H9 (cell line): Measurements from ENCODE around the gene LIN7C. TPM values are rescaled to one million over a fixed set of nuclear protein-coding genes. Genes with fewer than 3 reads are reported as not detected.

Experiments used
- DNase-seq: peaks from one replicate; pipeline ENCODE4 v3.0.0-alpha.2; 2017
- H2AFZ ChIP-seq: one replicate; pipeline ENCODE4 v1.6.1; 2013; ENCODE audit warnings: mild to moderate bottlenecking, low read length, control low read depth, moderate library complexity
- H2AK5ac ChIP-seq: 2 replicates; pipeline ENCODE4 v1.6.1; 2013; ENCODE audit warnings: low read length, control low read depth, mixed read lengths; ENCODE audit not compliant: insufficient read length
- H2BK120ac ChIP-seq: one replicate; pipeline ENCODE4 v1.6.1; 2013; ENCODE audit warnings: low read depth, mild to moderate bottlenecking, low read length, control low read depth, inconsistent platforms; ENCODE audit not compliant: poor library complexity, severe bottlenecking
- H2BK12ac ChIP-seq: 2 replicates; pipeline ENCODE4 v1.6.1; 2013; ENCODE audit warnings: low read length, control low read depth, mixed read lengths, low read depth; ENCODE audit not compliant: insufficient read length
- H2BK15ac ChIP-seq: 2 replicates; pipeline ENCODE4 v1.6.1; 2013; ENCODE audit warnings: low read depth, low read length, control low read depth
- H2BK20ac ChIP-seq: one replicate; pipeline ENCODE4 v1.6.1; 2013; ENCODE audit warnings: low read depth, mild to moderate bottlenecking, low read length, control low read depth, inconsistent platforms; ENCODE audit not compliant: poor library complexity, severe bottlenecking
- H2BK5ac ChIP-seq: 2 replicates; pipeline ENCODE4 v1.6.1; 2013; ENCODE audit warnings: low read length, control low read depth, mixed read lengths; ENCODE audit not compliant: insufficient read length
- H3K14ac ChIP-seq: 2 replicates; pipeline ENCODE4 v1.6.1; 2013; ENCODE audit warnings: low read length, control low read depth; ENCODE audit not compliant: insufficient read depth
- H3K18ac ChIP-seq: 2 replicates; pipeline ENCODE4 v1.6.1; 2013; ENCODE audit warnings: low read depth, mild to moderate bottlenecking, mixed read lengths, low read length, control low read depth; ENCODE audit not compliant: insufficient read length
- H3K23ac ChIP-seq: 2 replicates; pipeline ENCODE4 v1.6.1; 2013; ENCODE audit warnings: low read length, control low read depth, mixed read lengths, low read depth; ENCODE audit not compliant: insufficient read length
- H3K23me2 ChIP-seq: 2 replicates; pipeline ENCODE4 v1.6.1; 2013; ENCODE audit warnings: low read depth, mild to moderate bottlenecking, mixed read lengths, low read length, control low read depth; ENCODE audit not compliant: insufficient read length, poor library complexity, severe bottlenecking
- H3K27ac ChIP-seq: 2 replicates; pipeline ENCODE4 v1.5.1; 2013; ENCODE audit warnings: low read length, control low read depth, mixed read lengths, low read depth; ENCODE audit not compliant: insufficient read length
- H3K27me3 ChIP-seq: 2 replicates; pipeline ENCODE4 v1.6.1; 2013; ENCODE audit warnings: low read length, control low read depth, inconsistent platforms; ENCODE audit not compliant: insufficient read depth
- H3K4ac ChIP-seq: 2 replicates; pipeline ENCODE4 v1.6.1; 2013; ENCODE audit warnings: low read depth, mild to moderate bottlenecking, control low read depth, inconsistent platforms, low read length, moderate library complexity
- H3K4me1 ChIP-seq: 2 replicates; pipeline ENCODE4 v1.6.1; 2013; ENCODE audit warnings: low read length, control low read depth, inconsistent platforms; ENCODE audit not compliant: insufficient read depth
- H3K4me2 ChIP-seq: 2 replicates; pipeline ENCODE4 v1.6.1; 2013; ENCODE audit warnings: low read length, control low read depth, mixed read lengths; ENCODE audit not compliant: insufficient read length, insufficient read depth
- H3K56ac ChIP-seq: 2 replicates; pipeline ENCODE4 v1.6.1; 2013; ENCODE audit warnings: low read depth, mild to moderate bottlenecking, mixed read lengths, low read length, control low read depth; ENCODE audit not compliant: insufficient read length
- H3K79me1 ChIP-seq: 2 replicates; pipeline ENCODE4 v1.6.1; 2013; ENCODE audit warnings: low read depth, mild to moderate bottlenecking, moderate library complexity, low read length, control low read depth, inconsistent platforms; ENCODE audit not compliant: insufficient read depth, poor library complexity, severe bottlenecking
- H3K79me2 ChIP-seq: 2 replicates; pipeline ENCODE4 v1.6.1; 2013; ENCODE audit warnings: low read length, control low read depth, inconsistent platforms; ENCODE audit not compliant: insufficient read depth
- H3K9ac ChIP-seq: 2 replicates; pipeline ENCODE4 v1.6.1; 2013; ENCODE audit warnings: low read length, control low read depth, mixed read lengths; ENCODE audit not compliant: insufficient read length; ENCODE audit errors: extremely low read depth
- H3K9me3 ChIP-seq: one replicate; pipeline ENCODE4 v1.6.1; 2013; ENCODE audit warnings: low read depth, low read length, inconsistent platforms; ENCODE audit not compliant: control insufficient read depth
- H3T11ph ChIP-seq: one replicate; pipeline ENCODE4 v1.6.1; 2013; ENCODE audit warnings: mild to moderate bottlenecking, low read length, control low read depth, inconsistent platforms
- H4K20me1 ChIP-seq: one replicate; pipeline ENCODE4 v1.6.1; 2013; ENCODE audit not compliant: control insufficient read depth, insufficient read length, insufficient read depth
- H4K5ac ChIP-seq: 2 replicates; pipeline ENCODE4 v1.6.1; 2013; ENCODE audit warnings: low read depth, mild to moderate bottlenecking, mixed read lengths, low read length, control low read depth; ENCODE audit not compliant: insufficient read length
- H4K8ac ChIP-seq: replicated peaks from 2 replicates; pipeline ENCODE4 v1.6.1; 2013; ENCODE audit warnings: low read length, control low read depth, mixed read lengths, low read depth; ENCODE audit not compliant: insufficient read length
- H4K91ac ChIP-seq: 2 replicates; pipeline ENCODE4 v1.6.1; 2013; ENCODE audit warnings: low read depth, mild to moderate bottlenecking, moderate library complexity, mixed read lengths, low read length, control low read depth; ENCODE audit not compliant: insufficient read length
- H3K27ac Mint-ChIP-seq, 3 experiments: 2 replicates in 2 of 3; 3 replicates in 1 of 3; pipeline ENCODE4 v1.8.0; 2020 to 2021; ENCODE audit warnings: mixed read lengths in 3 of 3, mild to moderate bottlenecking in 1 of 3, moderate library complexity in 1 of 3
- H3K27me3 Mint-ChIP-seq: 2 replicates; pipeline ENCODE4 v1.8.0; 2021; ENCODE audit warnings: low read depth, mild to moderate bottlenecking, moderate library complexity, mixed read lengths
- H3K36me3 Mint-ChIP-seq, 3 experiments: 2 replicates in 2 of 3; 3 replicates in 1 of 3; pipeline ENCODE4 v1.8.0; 2020 to 2021; ENCODE audit warnings: low read depth in 3 of 3, mixed read lengths in 3 of 3; ENCODE audit not compliant: insufficient read depth in 1 of 3
- H3K4me1 Mint-ChIP-seq, 2 experiments: 2 replicates each; pipeline ENCODE4 v1.8.0; 2020; ENCODE audit warnings: mixed read lengths in 2 of 2
- H3K4me3 Mint-ChIP-seq, 2 experiments: 2 replicates in 1 of 2; 3 replicates in 1 of 2; pipeline ENCODE4 v1.8.0; 2020 to 2021; ENCODE audit warnings: mild to moderate bottlenecking in 2 of 2, mixed read lengths in 2 of 2, moderate library complexity in 1 of 2
- H3K9me3 Mint-ChIP-seq, 2 experiments: 2 replicates in 1 of 2; 3 replicates in 1 of 2; pipeline ENCODE4 v1.8.0; 2020; ENCODE audit warnings: mild to moderate bottlenecking in 2 of 2, mixed read lengths in 2 of 2, moderate library complexity in 1 of 2
- CTCF ChIP-seq: fragments of 200-600 bp; sonication (generic); conservative IDR thresholded peaks from 3 replicates; pipeline ENCODE4 v1.8.0; 2021; ENCODE audit warnings: antibody characterized with exemption, mild to moderate bottlenecking
- WGBS: extraction: QIAGEN DNeasy Blood & Tissue Kit; methylation state at CpG from one replicate; pipeline ENCODE4 v1.1.7; 2013; ENCODE audit warnings: missing lambda C conversion rate, low lambda C conversion rate, mixed read lengths; ENCODE audit not compliant: insufficient read length; ENCODE audit errors: extremely low coverage; 5-methylcytosine and 5-hydroxymethylcytosine counted together
- total RNA-seq: library from RNA; stranded (reverse); gene quantifications from 2 replicates; pipeline ENCODE4 v1.2.1, GENCODE V29; 2021

The LIN7C gene
- total RNA-seq, 1 experiment from 2014 or later: 40.0 TPM

- peak overlapping the region; percentile 23 for H3K27ac ChIP-seq
- WGBS: no CpG with 5 or more reads among the region's 3 CpGs
- peaks cover 6% of the 10 kb centered on the region for H3K79me1 ChIP-seq
- no peak overlapping the region for H4K8ac ChIP-seq
- Mint-ChIP-seq H3K27ac (peak overlapping the region in 1 of 3 experiments; percentile 66; a peak in 2 of 7 replicates), H3K4me1 (peaks cover 58 to 64% of the 10 kb centered on the region in 2 experiments), H3K27me3 (no peaks in the 10 kb centered on the region), H3K36me3 (peaks cover 19 to 49% (median 31%) of the 10 kb centered on the region in 3 experiments), H3K4me3 (no peak overlapping the region), H3K9me3 (peaks cover 19% of the 10 kb centered on the region in 2 experiments)
- H2BK120ac ChIP-seq: no peak overlapping the region
- H2BK15ac ChIP-seq: no peak overlapping the region
- H3K27me3 ChIP-seq: no peaks in the 10 kb centered on the region
- H3K56ac ChIP-seq: no peak overlapping the region
- no peak overlapping the region for H2BK5ac ChIP-seq
- no peaks in the 10 kb centered on the region for H3K23me2 ChIP-seq
- no peak overlapping the region for H3K4me2 ChIP-seq
- no peak overlapping the region for H3K4ac ChIP-seq
- no peak overlapping the region for H2BK20ac ChIP-seq
- H2AFZ ChIP-seq: no peak overlapping the region
- no peaks in the 10 kb centered on the region; the same call in 1 of the 2 replicates for H3K4me1 ChIP-seq
- no peak overlapping the region for H3K18ac ChIP-seq
- no peak for TF ChIP-seq CTCF
- no peak overlapping the region for H4K91ac ChIP-seq
- peaks cover 23% of the 10 kb centered on the region; the same call in 1 of the 2 replicates for H3K79me2 ChIP-seq
- no peak overlapping the region for H3K14ac ChIP-seq
- H2BK12ac ChIP-seq: no peak overlapping the region
- H4K5ac ChIP-seq: no peak overlapping the region
- no peak for DNase-seq
- H3T11ph ChIP-seq: no peak overlapping the region
- H4K20me1 ChIP-seq: no peaks in the 10 kb centered on the region
- no peak overlapping the region for H2AK5ac ChIP-seq
- no peak overlapping the region for H3K9ac ChIP-seq
- H3K23ac ChIP-seq: no peak overlapping the region
- no peaks in the 10 kb centered on the region for H3K9me3 ChIP-seq
Observed at GRCh38 chr11:27452147-27452546, 54.4 kb downstream of the LIN7C start.
